HL-60 (cell line): ENCODE measurements around the gene FAM124A.

Source experiments
- GABPA ChIP-seq: IDR thresholded peaks from 2 replicates; pipeline ENCODE4 v1.6.1; 2012; ENCODE audit warnings: low read depth
- POLR2AphosphoS5 ChIP-seq: IDR thresholded peaks from 2 replicates; pipeline ENCODE4 v1.6.1; 2012; ENCODE audit warnings: low read depth
- TF ChIP-seq, protein P1 (sequence below): IDR thresholded peaks from one replicate; pipeline ENCODE4 v1.5.1; 2011; ENCODE audit warnings: low read length, control low read depth, inconsistent platforms; ENCODE audit not compliant: insufficient read depth

DNA sequence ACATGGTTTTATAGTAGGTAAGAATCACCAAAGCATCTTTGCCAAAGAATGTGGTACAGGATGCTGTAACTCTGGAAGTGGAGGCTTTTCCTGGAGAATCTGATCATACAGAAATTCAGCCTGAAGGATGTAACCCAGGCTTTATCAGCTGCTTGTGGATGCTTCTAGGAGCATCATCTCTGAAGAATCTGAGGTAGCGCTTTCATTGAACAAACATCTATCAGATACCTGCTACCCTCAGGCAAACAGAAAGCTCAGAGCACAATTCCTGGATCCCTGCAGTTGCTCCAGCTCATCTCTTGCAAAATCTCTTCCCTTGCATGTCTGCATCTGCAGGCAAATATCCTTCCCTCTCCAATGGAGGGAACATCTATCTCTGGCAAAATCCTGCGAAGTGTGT is 9.3 kb downstream of the FAM124A start:
- TF ChIP-seq, protein P1, sequence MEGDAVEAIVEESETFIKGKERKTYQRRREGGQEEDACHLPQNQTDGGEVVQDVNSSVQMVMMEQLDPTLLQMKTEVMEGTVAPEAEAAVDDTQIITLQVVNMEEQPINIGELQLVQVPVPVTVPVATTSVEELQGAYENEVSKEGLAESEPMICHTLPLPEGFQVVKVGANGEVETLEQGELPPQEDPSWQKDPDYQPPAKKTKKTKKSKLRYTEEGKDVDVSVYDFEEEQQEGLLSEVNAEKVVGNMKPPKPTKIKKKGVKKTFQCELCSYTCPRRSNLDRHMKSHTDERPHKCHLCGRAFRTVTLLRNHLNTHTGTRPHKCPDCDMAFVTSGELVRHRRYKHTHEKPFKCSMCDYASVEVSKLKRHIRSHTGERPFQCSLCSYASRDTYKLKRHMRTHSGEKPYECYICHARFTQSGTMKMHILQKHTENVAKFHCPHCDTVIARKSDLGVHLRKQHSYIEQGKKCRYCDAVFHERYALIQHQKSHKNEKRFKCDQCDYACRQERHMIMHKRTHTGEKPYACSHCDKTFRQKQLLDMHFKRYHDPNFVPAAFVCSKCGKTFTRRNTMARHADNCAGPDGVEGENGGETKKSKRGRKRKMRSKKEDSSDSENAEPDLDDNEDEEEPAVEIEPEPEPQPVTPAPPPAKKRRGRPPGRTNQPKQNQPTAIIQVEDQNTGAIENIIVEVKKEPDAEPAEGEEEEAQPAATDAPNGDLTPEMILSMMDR, result no peak
- TF ChIP-seq POLR2AphosphoS5, result no peak
- no peak for TF ChIP-seq GABPA
